Lower leg skin (tissue), 3 donors: ENCODE measurements around the gene PHETA1.

ENCODE experiments used
- CTCF ChIP-seq, 3 donors: fragments of 450-650 bp; IDR thresholded peaks; one replicate each; pipeline ENCODE4 v1.5.1; 2016; ENCODE audit warnings: antibody characterized with exemption in 3 of 3, mild to moderate bottlenecking in 3 of 3, moderate library complexity in 2 of 3
- POLR2A ChIP-seq, 2 donors: fragments of 450-650 bp; IDR thresholded peaks; one replicate each; pipeline ENCODE4 v1.6.1; 2016 to 2017; ENCODE audit warnings: antibody characterized with exemption in 2 of 2, mild to moderate bottlenecking in 1 of 2, moderate library complexity in 1 of 2

- TF ChIP-seq CTCF (IDR thresholded peaks at IDR 0.05) (no peak), POLR2A (IDR thresholded peaks at IDR 0.05) (peak in 1 of 2 donors; percentile 13)
Observed at GRCh38 chr12:111405859-111406473, 37.1 kb upstream of the PHETA1 start, which contains the start of gene SH2B3.
